ENCODE data around the gene CROT.

The CROT gene

DNA sequence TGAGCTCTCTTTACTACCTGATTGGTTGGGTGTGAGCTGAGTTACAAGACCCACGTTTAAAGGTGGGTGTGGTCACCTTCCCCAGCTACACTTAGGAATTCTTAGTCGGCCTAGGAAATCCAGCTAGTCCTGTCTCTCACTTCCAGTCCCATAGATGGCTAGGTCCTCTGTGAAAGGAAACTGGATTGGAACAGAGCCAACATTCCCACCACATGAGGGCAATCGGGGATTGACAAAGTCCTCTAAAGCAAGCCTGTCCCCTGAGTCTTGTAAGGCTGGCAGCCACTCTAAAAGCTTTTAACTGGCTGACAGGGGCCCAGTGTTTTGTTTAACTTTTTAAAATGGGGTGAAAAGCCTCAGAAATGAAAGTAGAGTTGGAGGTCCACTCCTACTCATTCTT, 15.1 kb upstream of the CROT start:
- WGBS (ENCODE audit: extremely low coverage, insufficient coverage, insufficient read length), result no CpG with 5 or more reads among the region's 3 CpGs
- Histone ChIP-seq H2BK120ac (ENCODE audit: insufficient read depth, low read length, poor library complexity) (peak overlapping the region; percentile 81), H3K18ac (ENCODE audit: low read length) (peak overlapping the region; percentile 44), H3K4ac (ENCODE audit: low read depth, low read length) (no peak overlapping the region), H3K23ac (ENCODE audit: low read length) (no peak overlapping the region), H3K79me2 (ENCODE audit: control insufficient read depth, insufficient read depth, low read length, poor library complexity) (no peaks in the 10 kb centered on the region), H2BK12ac (ENCODE audit: low read length) (peak overlapping the region; percentile 58), H2AK5ac (ENCODE audit: low read length) (no peak overlapping the region), H3K9me3 (ENCODE audit: insufficient read depth, low read depth, low read length) (peaks cover 11% of the 10 kb centered on the region), H3K27ac (ENCODE audit: low read depth, low read length) (no peak overlapping the region), H3K36me3 (ENCODE audit: control insufficient read depth in 1 of 2, insufficient read depth in 2 of 2, low read length in 2 of 2) (peaks cover 5 to 9% of the 10 kb centered on the region in 2 experiments), H3K4me2 (ENCODE audit: low read length) (no peak overlapping the region), H2AFZ (ENCODE audit: insufficient read depth, low read length, poor library complexity) (no peak overlapping the region), H3K4me1 (ENCODE audit: control insufficient read depth in 1 of 2, insufficient read depth in 2 of 2, low read length in 2 of 2) (peaks cover 0 to 6% of the 10 kb centered on the region in 2 experiments), H4K91ac (ENCODE audit: low read depth, low read length) (peak overlapping the region; percentile 84), H3K79me1 (ENCODE audit: low read length) (peaks cover 11% of the 10 kb centered on the region), H4K8ac (ENCODE audit: low read depth, low read length) (peak overlapping the region; percentile 52), H2BK5ac (ENCODE audit: low read depth, low read length, poor library complexity) (peak overlapping the region; percentile 82), H4K12ac (ENCODE audit: low read depth, low read length) (no peak overlapping the region), H3K4me3 (ENCODE audit: low read depth, low read length) (no peak overlapping the region), H3K27me3 (ENCODE audit: insufficient read depth, low read length) (no peaks in the 10 kb centered on the region), H3K9ac (ENCODE audit: low read length) (no peak overlapping the region), H3K14ac (ENCODE audit: low read length) (no peak overlapping the region)
- DNase-seq, result peak; percentile 73 to 81

GRCh38 chr7:87330942-87331341, 14.5 kb upstream of the CROT start:
- Histone ChIP-seq H3K18ac (ENCODE audit: low read length) (no peak overlapping the region), H3K23ac (ENCODE audit: low read length) (no peak overlapping the region), H3K9ac (ENCODE audit: low read length) (no peak overlapping the region), H3K9me3 (ENCODE audit: insufficient read depth, low read depth, low read length) (peaks cover 11% of the 10 kb centered on the region), H3K79me1 (ENCODE audit: low read length) (peaks cover 11% of the 10 kb centered on the region), H2BK12ac (ENCODE audit: low read length) (peak overlapping the region; percentile 58), H4K91ac (ENCODE audit: low read depth, low read length) (peak overlapping the region; percentile 84), H3K14ac (ENCODE audit: low read length) (peak overlapping the region; percentile 39), H4K8ac (ENCODE audit: low read depth, low read length) (peak overlapping the region; percentile 43), H3K4me2 (ENCODE audit: low read length) (no peak overlapping the region), H3K27me3 (ENCODE audit: insufficient read depth, low read length) (no peaks in the 10 kb centered on the region), H3K4ac (ENCODE audit: low read depth, low read length) (peak overlapping the region; percentile 54), H2AFZ (ENCODE audit: insufficient read depth, low read length, poor library complexity) (peak overlapping the region; percentile 5), H2AK5ac (ENCODE audit: low read length) (no peak overlapping the region), H4K12ac (ENCODE audit: low read depth, low read length) (no peak overlapping the region), H3K4me1 (ENCODE audit: control insufficient read depth in 1 of 2, insufficient read depth in 2 of 2, low read length in 2 of 2) (peaks cover 0 to 6% of the 10 kb centered on the region in 2 experiments), H3K36me3 (ENCODE audit: control insufficient read depth in 1 of 2, insufficient read depth in 2 of 2, low read length in 2 of 2) (peaks cover 5 to 9% of the 10 kb centered on the region in 2 experiments), H3K79me2 (ENCODE audit: control insufficient read depth, insufficient read depth, low read length, poor library complexity) (no peaks in the 10 kb centered on the region), H3K4me3 (ENCODE audit: low read depth, low read length) (no peak overlapping the region), H2BK120ac (ENCODE audit: insufficient read depth, low read length, poor library complexity) (peak overlapping the region; percentile 81), H2BK5ac (ENCODE audit: low read depth, low read length, poor library complexity) (peak overlapping the region; percentile 82), H3K27ac (ENCODE audit: low read depth, low read length) (no peak overlapping the region)
- peak in 1 of 2 donors; percentile 30 for DNase-seq
- no CpG with 5 or more reads among the region's 2 CpGs for WGBS (ENCODE audit: extremely low coverage, insufficient coverage, insufficient read length)

GRCh38 chr7:87331687-87332252, 13.7 kb upstream of the CROT start:
- peaks cover 11% of the 10 kb centered on the region for H3K9me3 ChIP-seq (ENCODE audit: insufficient read depth, low read depth, low read length)
- H2BK120ac ChIP-seq (ENCODE audit: insufficient read depth, low read length, poor library complexity), result no peak overlapping the region
- H3K4me2 ChIP-seq (ENCODE audit: low read length), result no peak overlapping the region
- no peak overlapping the region for H2AK5ac ChIP-seq (ENCODE audit: low read length)
- H3K9ac ChIP-seq (ENCODE audit: low read length), result no peak overlapping the region
- no peak overlapping the region for H4K12ac ChIP-seq (ENCODE audit: low read depth, low read length)
- DNase-seq, result no peak
- H4K91ac ChIP-seq (ENCODE audit: low read depth, low read length), result no peak overlapping the region
- H2BK12ac ChIP-seq (ENCODE audit: low read length), result no peak overlapping the region
- no peak overlapping the region for H2AFZ ChIP-seq (ENCODE audit: insufficient read depth, low read length, poor library complexity)
- H3K18ac ChIP-seq (ENCODE audit: low read length), result no peak overlapping the region
- no CpG with 5 or more reads among the region's 5 CpGs for WGBS (ENCODE audit: extremely low coverage, insufficient coverage, insufficient read length)
- no peak overlapping the region for H3K4ac ChIP-seq (ENCODE audit: low read depth, low read length)
- no peak overlapping the region for H3K27ac ChIP-seq (ENCODE audit: low read depth, low read length)
- no peak overlapping the region for H3K23ac ChIP-seq (ENCODE audit: low read length)
- H2BK5ac ChIP-seq (ENCODE audit: low read depth, low read length, poor library complexity), result no peak overlapping the region
- H3K4me1 ChIP-seq (ENCODE audit: control insufficient read depth in 1 of 2, insufficient read depth in 2 of 2, low read length in 2 of 2), result peaks cover 0 to 6% of the 10 kb centered on the region in 2 experiments
- no peak overlapping the region for H3K4me3 ChIP-seq (ENCODE audit: low read depth, low read length)
- H3K14ac ChIP-seq (ENCODE audit: low read length), result no peak overlapping the region
- no peaks in the 10 kb centered on the region for H3K27me3 ChIP-seq (ENCODE audit: insufficient read depth, low read length)
- H3K79me2 ChIP-seq (ENCODE audit: control insufficient read depth, insufficient read depth, low read length, poor library complexity), result no peaks in the 10 kb centered on the region
- H4K8ac ChIP-seq (ENCODE audit: low read depth, low read length), result no peak overlapping the region
- H3K79me1 ChIP-seq (ENCODE audit: low read length), result peaks cover 11% of the 10 kb centered on the region
- peaks cover 5 to 9% of the 10 kb centered on the region in 2 experiments for H3K36me3 ChIP-seq (ENCODE audit: control insufficient read depth in 1 of 2, insufficient read depth in 2 of 2, low read length in 2 of 2)

- no peak overlapping the region for H4K91ac ChIP-seq (ENCODE audit: low read depth, low read length)
- no peak overlapping the region for H2AFZ ChIP-seq (ENCODE audit: insufficient read depth, low read length, poor library complexity)
- no peak overlapping the region for H2BK5ac ChIP-seq (ENCODE audit: low read depth, low read length, poor library complexity)
- H3K23ac ChIP-seq (ENCODE audit: low read length), result no peak overlapping the region
- no peak overlapping the region for H2AK5ac ChIP-seq (ENCODE audit: low read length)
- no peaks in the 10 kb centered on the region for H3K27me3 ChIP-seq (ENCODE audit: insufficient read depth, low read length)
- H4K12ac ChIP-seq (ENCODE audit: low read depth, low read length), result no peak overlapping the region
- H2BK120ac ChIP-seq (ENCODE audit: insufficient read depth, low read length, poor library complexity), result no peak overlapping the region
- H3K4me3 ChIP-seq (ENCODE audit: low read depth, low read length), result no peak overlapping the region
- no peak overlapping the region for H3K18ac ChIP-seq (ENCODE audit: low read length)
- H3K79me2 ChIP-seq (ENCODE audit: control insufficient read depth, insufficient read depth, low read length, poor library complexity), result no peaks in the 10 kb centered on the region
- H3K4me2 ChIP-seq (ENCODE audit: low read length), result no peak overlapping the region
- peaks cover 5 to 9% of the 10 kb centered on the region in 2 experiments for H3K36me3 ChIP-seq (ENCODE audit: control insufficient read depth in 1 of 2, insufficient read depth in 2 of 2, low read length in 2 of 2)
- WGBS (ENCODE audit: extremely low coverage, insufficient coverage, insufficient read length), result no CpG with 5 or more reads among the region's 2 CpGs
- no peak for DNase-seq
- no peak overlapping the region for H3K4ac ChIP-seq (ENCODE audit: low read depth, low read length)
- no peak overlapping the region for H3K14ac ChIP-seq (ENCODE audit: low read length)
- peaks cover 11% of the 10 kb centered on the region for H3K9me3 ChIP-seq (ENCODE audit: insufficient read depth, low read depth, low read length)
- H3K4me1 ChIP-seq (ENCODE audit: control insufficient read depth in 1 of 2, insufficient read depth in 2 of 2, low read length in 2 of 2), result peaks cover 0 to 6% of the 10 kb centered on the region in 2 experiments
- no peak overlapping the region for H4K8ac ChIP-seq (ENCODE audit: low read depth, low read length)
- H3K27ac ChIP-seq (ENCODE audit: low read depth, low read length), result no peak overlapping the region
- H2BK12ac ChIP-seq (ENCODE audit: low read length), result no peak overlapping the region
- H3K79me1 ChIP-seq (ENCODE audit: low read length), result peaks cover 11% of the 10 kb centered on the region
- no peak overlapping the region for H3K9ac ChIP-seq (ENCODE audit: low read length)
These were observed 13.1 kb upstream of the CROT start for GRCh38 chr7:87332321-87332720.
